T-helper 1 cell treated with Interleukin-12 subunit alpha and Interleukin-12 subunit beta and Interleukin-4 antibody, amounts not matched to agents 30 ng/mL and 1 ng/mL, for 36 hours (primary cell): ENCODE results near the gene RAE1. TPM values are rescaled to one million over a fixed set of nuclear protein-coding genes. Genes with fewer than 3 reads are reported as not detected.

ENCODE experiments used
- intact Hi-C: fragments of 100-400 bp; cut with micrococcal nuclease; formaldehyde crosslinking; loops from one replicate; pipeline ENCODE4 v1.15.1; 2024
- total RNA-seq: library from RNA; stranded (reverse); gene quantifications from 2 replicates; pipeline ENCODE4 v1.2.3, GENCODE V29; 2022

The RAE1 gene
- total RNA-seq, 1 donor from 2014 or later = 37.2 TPM

- intact Hi-C loops = loop anchor here (1.0 to 10.0 kb wide), 7 partner anchors 9 to 1766 kb away; partner anchors contain the start of genes PMEPA1, ZBP1 and ZNF831
Measured at GRCh38 chr20:57398231-57398821, 47.3 kb downstream of the RAE1 start.

GRCh38 chr20:57398901-57399535 lies 48.0 kb downstream of the RAE1 start:
- intact Hi-C loops = loop anchor here (1.0 to 10.0 kb wide), 7 partner anchors 10 to 1766 kb away; partner anchors contain the start of genes PMEPA1, ZBP1 and ZNF831

DNA sequence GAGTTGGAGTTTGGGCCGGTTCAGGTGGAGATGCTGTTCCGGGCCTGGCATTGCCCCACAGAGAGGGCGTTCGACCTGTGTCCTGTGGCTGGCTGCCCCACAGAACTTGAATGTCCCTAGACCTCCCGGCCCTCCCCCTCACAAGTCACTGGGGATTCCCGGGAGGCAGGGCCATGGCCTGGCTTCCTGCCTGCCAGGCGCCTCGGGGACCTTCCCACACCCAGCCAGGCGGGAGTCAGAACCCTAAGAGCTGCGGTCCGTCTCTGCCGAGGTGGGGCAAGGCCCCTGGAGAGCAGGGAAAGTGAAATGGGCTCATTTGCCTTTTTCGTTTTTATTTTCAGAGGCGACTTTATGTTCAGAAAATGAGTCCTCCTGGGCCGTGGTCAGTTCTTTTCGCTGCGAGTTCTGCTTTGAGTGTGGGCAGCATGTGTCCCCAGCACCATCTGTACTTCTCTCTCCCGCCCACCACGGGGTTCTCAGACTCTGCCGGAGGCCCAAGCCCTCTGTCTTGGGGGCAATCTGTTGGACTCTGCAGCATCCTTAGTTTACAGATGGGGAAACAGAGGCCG lies 48.6 kb downstream of the RAE1 start:
- intact Hi-C loops = loop anchor here (2.0 to 10.0 kb wide), 4 partner anchors 221 to 1765 kb away; partner anchors contain the start of genes PMEPA1, ZBP1 and ZNF831

DNA sequence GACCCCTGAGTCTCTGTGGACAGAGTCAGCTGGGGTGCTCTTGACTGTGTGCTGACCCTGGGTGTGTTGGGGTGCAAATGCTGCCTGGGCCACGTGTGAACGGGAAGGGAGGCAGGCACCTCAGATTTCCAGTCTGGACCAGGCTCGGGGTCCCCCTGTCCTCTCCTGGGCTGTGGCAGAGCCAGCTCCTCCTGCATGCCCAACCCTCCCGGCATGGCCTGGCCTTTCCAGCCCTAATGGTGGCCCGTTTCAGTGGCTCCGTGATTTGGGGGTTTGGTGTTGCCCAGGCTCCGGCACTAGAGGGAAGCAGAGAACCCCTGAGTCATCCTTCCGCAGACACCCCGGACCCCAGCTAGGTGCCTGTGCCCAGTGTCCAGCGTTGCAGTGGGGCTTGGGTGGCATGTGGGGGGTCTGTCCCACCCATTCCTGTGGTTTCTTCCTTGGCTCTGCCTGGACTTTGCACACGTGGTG lies 49.2 kb downstream of the RAE1 start:
- intact Hi-C loops = no loop called here

GRCh38 chr20:57400821-57401564 lies 49.9 kb downstream of the RAE1 start:
- intact Hi-C loops = no loop called here

DNA sequence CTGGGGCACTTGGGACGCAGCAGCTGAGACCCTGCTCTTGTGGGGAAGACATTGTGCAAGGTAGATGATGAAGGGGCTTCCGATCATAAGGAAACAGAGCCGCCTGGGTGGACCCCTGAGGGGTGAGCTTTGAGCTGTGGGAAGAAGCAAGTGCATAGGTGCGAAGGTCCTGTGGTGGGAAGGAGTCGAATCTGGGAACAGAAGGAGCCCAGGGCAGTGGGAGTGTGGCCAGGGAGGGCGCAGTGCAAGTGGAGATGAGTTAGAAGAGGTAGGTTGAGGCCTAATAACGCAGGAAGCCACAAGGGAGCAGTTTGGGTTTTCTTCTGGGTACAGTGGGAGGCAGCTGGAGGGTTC lies 50.5 kb downstream of the RAE1 start:
- intact Hi-C loops = no loop called here

DNA sequence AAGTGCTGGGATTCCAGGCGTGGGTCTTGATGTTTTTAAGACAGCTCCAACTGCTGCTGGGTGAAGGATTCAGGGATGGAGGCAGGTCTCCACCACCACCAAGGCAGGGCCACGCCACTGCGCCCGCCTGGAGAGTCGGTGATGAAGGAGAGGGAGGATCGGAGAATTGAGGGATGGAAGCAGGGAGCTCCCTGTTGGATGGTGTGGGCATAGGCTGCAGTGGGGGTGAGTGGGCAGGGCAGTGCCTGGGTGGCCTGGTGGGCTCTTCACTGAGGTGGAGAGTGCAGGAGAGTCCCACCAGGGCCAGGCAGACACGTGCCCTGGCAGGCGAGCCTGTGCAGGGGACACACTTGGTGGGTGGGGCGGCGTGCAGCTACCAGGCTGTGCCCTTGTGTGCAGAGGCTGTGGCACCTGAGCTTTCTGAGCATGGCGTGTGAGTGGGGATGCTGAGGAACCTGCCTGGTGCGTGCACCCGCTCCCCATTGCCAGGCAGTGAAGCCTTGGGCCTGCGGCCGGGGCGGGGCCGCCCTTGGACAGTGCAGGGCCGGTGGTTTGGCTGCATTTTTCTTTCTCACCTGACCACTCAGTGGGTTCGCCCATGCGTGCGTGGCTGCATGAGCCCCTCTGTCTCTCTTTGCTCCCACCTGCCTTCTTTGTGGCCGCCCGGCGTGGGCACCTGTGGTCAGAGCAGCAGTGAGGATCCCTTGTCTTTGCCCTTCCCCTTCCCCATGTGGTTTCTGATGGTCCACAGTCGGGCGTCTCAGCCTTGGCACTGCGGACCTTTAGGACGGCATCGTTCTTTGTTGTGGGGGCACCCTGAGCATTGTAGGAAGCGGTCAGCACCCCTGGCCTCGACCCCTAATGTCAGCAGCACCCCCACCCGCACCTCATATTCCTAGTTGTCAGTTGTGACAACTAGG lies 51.4 kb downstream of the RAE1 start:
- intact Hi-C loops = no loop called here

DNA sequence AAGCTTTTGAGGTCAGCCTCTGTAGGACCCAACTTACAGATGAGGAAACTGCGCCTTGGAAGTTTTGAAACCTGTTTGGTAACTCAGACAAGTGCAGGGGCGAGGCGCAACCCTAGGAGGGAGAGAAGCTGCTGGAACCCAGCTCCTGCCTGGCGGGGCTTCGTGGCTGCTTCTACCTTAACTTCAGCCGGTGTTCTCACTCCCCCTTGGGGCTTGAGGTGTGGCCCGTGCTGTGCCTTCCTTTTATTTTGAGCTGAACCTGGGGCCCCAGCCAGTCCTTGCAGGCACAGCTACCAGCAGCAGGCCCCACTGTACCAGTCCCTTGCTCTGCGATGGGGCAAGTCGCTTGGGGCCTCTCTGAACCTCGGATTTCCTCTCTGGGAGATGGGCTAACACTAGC lies 52.2 kb downstream of the RAE1 start:
- intact Hi-C loops = no loop called here

DNA sequence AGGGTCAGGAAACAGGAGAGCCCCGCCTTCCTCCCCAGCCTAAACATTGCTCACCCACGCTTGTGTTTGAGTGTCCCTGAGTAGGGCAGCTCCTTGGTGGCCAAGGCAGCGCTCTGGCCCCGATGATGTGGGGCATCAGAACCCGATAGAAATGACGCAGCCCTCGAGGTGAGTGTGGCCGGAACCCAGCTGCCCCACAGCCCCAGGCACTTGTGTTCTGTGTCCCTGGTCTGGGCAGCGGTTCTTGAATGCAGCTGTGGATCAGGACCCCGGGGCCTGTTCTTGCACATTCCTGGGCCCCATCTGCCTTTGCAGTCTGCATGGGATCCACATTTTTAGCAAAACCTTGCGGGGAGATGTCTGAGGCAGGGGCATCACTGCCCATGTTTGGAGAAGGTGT lies 53.0 kb downstream of the RAE1 start:
- intact Hi-C loops = no loop called here

DNA sequence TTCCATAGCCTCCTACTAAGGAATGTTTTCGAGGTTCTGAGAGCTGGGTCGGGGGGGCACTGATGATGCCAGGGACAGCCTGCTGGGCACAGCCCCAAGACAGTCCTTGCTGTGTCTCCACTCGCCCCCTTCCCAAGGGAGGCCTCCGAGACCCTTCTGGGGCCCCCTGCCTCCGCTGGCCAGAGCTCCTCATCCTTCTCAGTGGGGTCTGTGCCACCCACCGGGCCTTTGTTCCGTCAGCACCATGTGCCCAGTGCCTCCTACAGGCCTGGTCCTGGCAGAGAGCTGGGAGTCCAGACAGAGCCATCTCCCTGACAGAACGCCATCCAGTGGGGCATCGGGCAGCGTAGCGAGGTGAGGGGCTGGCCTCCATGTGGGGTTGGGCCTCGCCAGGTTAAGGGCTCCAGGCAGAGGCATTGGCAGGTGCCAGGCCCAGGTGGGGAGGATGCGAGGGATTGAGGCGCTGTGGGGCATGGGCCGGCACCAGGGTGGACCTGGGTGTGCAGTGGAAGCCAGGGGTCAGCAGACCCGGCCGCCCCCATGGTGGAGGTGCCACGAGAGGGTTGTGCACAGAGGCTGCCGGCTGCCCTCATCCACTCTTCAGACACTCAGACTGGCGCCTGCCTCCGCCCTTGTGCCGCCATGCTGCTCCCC lies 53.5 kb downstream of the RAE1 start:
- intact Hi-C loops = no loop called here

GRCh38 chr20:57405236-57406016 lies 54.4 kb downstream of the RAE1 start:
- intact Hi-C loops = no loop called here

DNA sequence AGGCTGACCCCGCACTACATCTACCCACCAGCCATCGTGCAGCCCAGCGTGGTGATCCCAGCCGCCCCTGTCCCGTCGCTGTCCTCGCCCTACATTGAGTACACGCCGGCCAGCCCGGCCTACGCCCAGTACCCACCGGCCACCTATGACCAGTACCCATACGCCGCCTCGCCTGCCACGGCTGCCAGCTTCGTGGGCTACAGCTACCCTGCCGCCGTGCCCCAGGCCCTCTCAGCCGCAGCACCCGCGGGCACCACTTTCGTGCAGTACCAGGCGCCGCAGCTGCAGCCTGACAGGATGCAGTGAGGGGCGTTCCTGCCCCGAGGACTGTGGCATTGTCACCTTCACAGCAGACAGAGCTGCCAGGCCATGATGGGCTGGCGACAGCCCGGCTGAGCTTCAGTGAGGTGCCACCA lies 56.5 kb downstream of the RAE1 start:
- intact Hi-C loops = no loop called here

- intact Hi-C loops = no loop called here
Measured at GRCh38 chr20:57408131-57408530, 57.1 kb downstream of the RAE1 start.

GRCh38 chr20:57408536-57409233 lies 57.6 kb downstream of the RAE1 start:
- intact Hi-C loops = no loop called here

DNA sequence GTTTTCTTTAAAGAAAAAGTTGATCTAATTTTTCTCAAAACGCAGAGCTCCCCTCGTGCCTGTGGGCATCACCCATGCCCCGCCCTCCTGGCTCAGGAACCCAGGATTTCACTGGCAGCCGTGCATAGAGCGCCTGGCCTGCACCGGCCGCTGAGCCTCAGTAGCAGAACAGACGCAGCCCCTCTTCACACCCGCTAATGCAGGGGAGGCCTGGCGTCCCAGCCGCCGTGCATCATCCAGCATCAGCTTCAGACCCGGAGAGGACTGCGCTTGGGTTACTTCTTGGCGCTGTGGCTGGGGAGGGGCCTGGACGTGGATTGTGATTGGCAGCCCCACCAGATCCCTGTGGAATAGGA lies 58.2 kb downstream of the RAE1 start:
- intact Hi-C loops = no loop called here

DNA sequence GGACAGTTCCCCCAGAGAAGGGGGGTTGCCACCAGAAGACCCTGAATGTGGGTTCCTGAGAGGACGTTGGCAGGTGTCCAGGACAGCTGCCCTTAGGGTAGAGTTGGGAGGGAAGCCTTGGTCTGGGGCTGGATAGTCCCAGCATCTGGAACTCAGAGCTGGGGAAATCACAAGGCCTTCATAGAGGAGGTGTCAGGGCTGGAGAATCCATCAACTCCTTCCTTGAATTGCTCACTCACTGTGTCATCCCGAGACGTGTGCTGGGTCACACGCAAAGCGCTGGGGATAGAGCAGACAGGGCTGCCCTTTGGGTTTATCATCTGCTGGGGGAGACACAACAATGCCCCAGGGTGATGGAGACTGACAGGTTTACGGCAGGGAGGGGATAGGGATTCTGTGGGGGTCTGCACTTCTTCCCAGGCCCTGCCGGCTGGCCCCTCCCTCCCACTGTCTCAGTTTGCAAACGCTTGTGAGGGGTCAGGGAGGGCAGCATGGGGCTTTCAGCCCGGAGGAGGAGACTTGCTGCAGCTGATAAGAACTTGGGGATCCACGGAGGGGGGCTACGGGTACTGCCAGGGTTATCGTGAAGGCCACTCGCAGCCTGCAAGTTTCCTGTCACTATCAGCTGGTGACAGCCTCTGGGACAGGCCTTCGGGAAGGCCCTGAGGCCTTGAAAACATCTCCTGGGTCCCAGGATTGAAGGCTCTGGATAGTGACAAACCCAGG lies 58.8 kb downstream of the RAE1 start:
- intact Hi-C loops = no loop called here

DNA sequence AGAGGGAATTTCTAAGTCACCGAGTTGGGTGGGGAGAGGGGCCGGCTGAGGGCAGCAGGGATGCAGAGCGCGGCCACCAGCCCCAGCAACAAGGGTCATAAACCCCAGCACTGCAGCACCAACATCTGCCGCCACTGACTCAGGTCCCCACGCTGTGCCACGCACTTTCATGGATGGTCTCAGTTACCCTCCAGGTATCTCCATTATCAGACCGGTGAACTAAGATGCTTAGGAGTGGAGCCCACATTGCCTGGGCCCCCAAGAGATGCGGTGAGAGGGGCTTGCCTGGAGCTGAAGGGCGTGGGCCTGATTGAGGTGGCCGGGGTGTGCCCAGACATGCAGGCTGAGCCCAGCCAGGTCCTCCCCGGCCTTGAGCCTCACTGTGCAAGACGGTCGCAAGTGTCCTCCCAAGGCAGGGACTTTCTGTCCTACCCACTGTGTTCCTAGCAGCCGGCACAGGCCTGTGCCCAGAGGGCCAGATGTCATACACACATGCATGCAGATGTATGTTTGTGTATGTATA lies 59.4 kb downstream of the RAE1 start:
- intact Hi-C loops = no loop called here

GRCh38 chr20:57410924-57411323 lies 59.9 kb downstream of the RAE1 start:
- intact Hi-C loops = no loop called here
